Stimulated activated CD8-positive, alpha-beta memory T cell treated with anti-CD3 and anti-CD28 coated beads, Interleukin-4, amount 100 ng/mL, for 4 hours (primary cell): ENCODE measurements around the gene EIF2S1.
"Not testable (repeated sequence)": the region's sequence is repeated elsewhere in the genome, so short reads cannot be mapped to it uniquely, and the experiment has no call there.

Experiments
- DNase-seq, 2 donors: peaks; one replicate each; pipeline ENCODE4 v3.0.0-alpha.2; 2020; ENCODE audit warnings: low read depth in 2 of 2, low spot score in 1 of 2

EIF2S1 gene

DNA sequence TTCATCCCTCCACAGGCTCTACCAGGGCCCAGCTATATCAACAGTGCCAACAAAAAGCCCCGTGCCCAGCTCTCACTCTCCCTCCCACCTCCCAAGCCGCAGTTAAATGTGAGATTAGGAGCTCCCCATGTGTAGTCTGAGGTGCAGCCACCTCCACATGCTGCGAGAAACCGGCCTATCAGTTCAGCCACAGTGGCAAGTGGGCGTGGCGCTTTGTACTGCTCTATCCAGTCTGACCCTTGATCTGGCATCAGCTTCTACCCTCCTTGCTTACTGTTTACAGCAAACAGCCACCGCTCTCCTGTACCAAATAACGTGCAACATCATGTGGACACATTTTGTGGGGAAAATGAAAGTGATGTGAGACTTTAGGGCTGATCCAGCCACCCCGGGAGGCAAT, 50.2 kb downstream of the EIF2S1 start:
- no peak for DNase-seq

DNA sequence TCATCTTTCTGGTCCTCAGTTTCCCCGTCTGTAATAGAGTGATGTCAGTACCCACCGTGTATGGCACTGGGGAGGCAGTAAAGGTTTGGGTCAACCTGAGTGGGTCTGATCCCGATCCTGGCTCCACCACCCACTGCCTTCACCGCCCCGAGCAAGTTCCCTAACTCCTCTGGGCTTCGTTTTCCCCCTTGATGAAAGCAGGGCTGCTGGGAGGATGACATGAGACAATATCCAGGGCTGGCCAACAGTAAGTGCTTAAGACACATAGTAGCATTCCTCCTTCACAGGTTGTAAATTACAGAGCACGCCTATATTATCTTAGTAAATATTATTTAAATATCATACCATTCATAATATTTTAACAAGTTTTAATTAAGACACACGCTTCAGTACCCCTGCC, 51.2 kb downstream of the EIF2S1 start:
- no peak for DNase-seq

DNA sequence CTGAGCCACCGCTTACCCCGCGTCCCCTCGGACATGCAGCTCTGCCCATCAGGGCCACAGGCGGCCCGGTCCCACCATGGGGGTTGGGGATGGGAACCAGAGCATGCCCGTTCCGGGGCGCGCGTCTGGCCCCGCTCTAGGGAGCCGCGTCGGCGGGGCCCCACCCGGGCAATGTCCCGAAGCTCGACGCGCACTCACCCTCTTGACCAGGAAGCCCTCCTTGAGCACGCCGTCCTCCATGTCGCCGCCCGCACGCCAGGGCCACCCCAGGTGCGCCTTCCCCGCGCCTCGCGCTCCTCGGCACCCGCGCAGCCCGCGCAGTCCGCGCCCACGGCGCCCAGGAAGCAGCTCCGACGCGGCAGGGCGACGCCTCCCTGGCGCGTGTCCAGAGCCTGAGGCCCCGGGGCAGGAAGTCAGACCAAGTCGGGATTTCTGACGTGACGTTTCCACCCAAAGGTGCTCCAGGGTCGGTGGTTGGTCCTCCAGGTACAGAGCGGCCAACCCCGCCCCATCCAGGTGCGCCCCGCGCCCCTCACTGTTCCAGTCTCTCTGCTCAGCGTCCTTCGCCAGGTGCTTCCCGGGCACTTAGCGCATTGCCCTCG, 51.8 kb downstream of the EIF2S1 start, which contains the start of gene PLEK2:
Gene PLEK2, minus strand, starts transcription at position 346 of the 602 bp plus-strand sequence. Its CDS starts 106 bp downstream, at position 240.
- peak in 1 of 2 donors; percentile 6 for DNase-seq

DNA sequence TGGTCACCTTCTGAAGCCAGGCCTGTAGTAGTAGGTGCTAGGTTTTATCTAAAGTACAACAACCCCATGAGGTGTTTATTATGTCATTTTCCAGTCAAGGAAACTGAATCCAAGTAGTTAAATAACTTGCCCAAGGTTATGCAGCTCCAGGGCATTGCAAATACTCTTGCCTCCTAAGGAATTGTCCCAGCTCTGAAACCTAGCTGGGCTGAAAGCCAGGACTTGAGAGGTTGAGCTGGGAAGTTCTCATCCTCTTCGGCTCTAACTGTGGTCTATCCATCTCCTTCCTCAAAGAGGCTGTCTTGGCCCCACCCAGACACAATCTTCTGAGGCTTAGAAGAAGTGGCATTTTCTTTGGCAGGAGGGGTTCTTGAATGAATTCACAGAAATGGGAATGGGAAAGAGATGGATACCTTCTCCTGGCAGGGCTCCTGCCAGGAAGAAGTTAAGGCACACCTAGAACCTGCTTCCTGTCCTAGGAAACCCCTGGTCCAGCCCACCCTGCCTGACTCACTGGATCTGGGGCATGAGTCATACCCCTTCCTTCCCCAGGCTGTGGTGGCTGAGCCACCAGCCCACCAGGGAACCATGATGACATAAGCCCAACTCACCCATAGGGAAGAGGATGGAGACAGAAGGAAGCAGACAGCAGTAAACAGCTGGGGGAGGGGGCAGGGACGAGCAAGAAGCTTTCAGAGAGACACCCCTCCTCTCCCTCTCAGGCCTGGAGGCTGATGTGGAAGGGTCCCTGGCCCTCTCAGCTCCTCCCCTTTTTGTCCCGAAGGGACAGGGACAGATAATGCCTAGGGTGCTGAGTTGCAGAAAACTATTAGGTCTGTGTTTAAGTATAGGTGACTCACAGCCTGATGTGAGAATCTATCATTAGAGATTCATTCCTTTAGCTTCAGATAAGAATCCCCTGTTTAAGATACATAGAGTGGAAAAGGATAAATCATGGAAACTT, 54.0 kb downstream of the EIF2S1 start:
- DNase-seq, result peak; percentile 17 to 21

DNA sequence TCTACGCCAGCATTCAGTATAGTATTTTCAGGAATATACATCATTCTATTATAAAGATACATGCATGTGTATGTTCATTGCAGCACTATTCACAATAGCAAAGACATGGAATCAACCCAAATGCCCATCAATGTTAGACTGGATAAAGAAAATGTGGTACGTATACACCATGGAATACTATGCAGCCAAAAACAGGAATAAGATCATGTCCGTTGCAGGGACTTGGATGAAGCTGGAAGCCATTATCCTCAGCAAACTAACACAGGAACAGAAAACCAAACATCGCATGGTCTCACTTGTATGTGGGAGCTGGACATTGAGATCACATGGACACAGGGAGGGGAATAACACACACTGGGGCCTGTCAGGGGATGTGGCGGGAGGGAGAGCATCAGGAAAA, 55.5 kb downstream of the EIF2S1 start:
- not testable (repeated sequence) for DNase-seq

DNA sequence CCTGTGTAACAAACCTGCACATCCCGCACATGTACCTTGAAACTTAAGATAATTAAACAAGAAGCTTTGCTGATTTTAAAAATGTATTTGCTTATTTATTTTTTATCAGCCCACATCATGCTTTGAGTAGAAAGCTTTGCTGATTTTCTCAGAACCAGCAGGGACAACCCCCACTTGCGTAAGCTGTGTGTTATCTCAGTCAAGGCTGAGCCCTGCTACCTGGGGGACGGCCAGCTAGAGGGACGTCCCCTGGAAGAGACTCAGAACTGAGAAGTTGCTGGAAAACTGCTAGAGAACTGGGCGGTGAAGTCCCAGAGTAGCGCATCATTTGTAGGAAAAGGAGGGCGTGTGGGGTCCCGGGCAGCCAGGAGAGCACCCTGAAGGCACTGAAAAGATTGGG, 56.0 kb downstream of the EIF2S1 start:
- DNase-seq, result no peak

DNA sequence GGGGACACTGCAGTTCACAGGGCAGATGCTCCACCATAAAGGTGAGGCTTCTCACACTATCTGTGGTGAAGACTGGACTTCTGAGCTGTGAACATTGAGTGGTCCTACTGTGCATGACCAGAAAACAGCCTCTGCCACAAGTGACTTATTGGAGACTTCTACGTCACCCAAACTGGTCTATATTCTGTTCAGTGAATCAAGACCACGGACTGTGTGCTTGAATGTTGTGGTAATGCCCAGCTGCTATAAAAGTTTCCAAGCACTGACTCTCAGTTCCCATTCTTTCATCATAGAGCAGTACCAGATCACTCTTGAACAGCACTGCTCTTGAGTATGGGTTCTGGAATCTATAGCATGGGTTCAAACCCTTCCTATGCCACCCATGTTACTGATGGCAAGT, 56.7 kb downstream of the EIF2S1 start:
- DNase-seq, result no peak

DNA sequence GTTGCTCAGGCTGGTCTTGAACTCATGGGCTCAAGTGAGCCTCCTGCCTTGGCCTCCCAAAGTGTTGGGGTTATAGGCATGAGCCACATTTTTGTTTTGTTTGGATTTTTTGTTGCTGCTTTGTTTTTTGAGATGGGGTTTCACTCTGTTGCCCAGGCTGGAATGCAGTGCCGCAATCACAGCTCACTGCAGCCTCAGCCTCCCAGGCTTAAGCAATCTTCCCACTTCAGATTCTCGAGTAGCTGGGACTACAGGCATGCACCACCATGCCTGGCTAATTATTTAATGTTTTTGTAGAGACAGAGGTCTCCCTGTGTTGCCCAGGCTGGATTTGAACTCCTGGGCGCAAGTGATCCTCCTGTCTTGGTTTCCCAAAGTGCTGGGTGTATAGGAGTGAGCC, 57.5 kb downstream of the EIF2S1 start:
- no peak for DNase-seq

DNA sequence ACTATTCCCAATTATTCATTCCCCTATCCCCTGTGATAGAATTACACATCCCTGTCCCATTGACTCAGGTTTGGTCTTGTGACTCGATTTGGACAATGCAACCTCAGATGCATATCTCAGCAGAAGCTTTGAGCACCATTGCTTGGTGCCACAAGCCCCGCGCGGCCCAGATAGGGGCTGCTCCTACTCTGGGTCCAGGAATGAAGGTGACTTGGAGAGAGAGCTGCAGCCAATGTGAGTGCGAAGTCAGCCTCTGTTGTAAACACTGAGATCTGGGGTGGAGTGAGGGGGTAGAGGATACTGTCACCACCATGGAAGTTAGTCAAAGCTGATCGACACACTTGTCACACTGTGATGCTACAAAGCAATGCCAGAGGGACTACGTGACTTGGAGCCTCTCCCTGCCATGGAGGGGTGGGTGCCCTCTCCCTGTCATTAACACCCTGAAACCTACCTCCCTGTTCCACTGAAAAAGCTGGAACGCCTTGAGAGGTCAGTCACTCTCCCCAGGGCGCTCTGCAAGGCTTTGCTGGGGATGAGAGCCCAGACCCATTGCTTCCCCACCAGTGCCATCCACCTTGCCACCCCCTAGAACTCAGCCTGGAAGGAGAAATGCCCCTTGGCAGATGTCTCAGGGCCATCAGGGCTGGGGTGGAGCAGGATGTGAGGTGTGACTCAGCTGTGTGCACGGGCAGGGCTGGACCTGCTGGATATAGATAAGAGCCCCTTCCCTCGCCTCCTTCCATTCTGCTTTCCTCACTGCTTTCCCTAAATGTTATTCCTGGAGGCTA, 58.5 kb downstream of the EIF2S1 start:
- DNase-seq, result no peak

DNA sequence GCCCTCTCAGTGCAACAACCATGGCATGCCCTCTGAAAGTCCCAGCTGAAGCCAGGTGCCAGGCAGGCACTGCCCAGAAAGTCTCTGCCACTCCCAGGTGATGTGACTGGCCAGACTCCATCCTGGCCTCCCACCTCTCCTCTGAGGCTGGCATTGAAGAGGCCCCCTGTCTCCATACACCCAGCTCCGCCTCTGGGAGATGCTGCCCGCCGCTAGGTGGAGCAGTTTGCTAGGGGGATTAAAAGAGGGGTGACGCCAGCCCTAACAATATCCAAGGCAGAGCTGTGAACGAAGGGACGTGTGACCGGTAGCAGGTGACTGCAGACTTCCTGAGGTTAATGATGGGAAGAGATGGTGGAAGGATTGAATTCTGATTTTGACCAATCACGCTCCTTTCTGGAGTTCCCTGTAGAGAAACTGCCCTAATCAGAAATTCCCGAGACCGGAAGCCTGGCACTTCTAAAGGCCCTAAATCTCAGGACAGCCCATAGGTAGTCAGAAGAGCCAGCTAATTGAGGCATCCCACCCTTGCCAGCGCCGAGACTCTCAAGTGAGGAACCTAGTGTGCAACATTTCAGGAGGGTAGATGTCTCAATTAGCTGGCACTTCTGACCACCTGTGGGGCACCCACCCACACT, 60.1 kb downstream of the EIF2S1 start:
- DNase-seq, result no peak

DNA sequence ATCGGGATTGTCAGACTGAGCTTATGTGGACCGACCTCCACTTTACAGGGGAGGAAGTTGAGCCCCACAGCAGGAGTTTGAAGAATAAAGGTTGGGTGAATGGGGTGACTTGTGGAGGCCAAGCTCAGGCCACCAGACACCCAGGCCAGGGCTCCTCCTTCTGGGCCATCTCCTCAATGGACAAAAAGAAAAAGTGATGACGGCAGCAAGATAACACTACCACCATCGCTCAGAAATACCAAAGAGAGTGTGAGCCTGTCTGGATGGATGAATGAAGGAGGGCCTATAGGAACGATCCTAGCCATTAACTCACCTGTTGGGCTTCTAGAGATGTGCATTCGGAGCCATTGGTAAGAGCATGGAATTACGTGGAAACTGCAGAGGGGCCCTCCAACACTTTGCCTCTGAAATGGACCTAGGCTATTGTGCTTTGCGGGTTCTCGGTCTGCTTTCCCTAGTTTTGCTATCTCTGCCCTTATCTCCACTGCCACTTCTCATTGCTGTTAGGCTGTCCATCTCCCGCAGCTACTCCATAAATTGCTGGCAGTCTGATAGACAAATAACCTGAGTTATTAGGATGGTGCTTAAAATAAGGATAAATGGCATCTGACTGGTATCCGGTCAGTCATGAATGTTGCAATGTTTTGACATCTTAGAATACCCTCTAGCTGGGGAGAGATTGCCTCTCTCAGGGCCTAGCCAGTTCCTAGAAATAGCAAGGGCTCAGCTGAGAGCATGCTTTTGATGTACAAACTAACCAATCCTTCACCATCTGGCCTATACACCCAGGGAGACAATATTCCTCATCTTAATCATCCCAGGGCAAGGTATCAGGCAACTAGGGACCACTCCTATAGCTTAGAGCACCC, 61.5 kb downstream of the EIF2S1 start:
- DNase-seq, result no peak

DNA sequence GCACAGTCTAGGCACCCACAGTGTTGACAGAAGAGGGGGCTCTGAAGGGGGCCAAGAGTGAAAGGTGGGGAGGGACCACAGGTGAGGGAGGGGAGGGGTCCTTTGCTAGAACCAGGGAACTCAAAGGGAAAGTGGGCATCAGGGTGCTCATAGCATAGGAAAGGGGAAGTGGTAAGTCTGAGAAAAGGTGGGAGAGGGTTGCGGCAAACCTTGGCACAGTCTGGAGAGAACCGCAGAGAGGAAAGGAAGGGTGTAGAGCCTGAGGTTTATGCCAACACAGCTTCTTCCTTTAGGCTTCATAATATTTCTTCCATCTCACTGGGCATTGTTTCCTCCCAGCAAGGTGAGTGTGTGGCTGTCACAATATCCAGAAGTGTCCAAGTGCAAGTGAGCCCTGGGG, 63.3 kb downstream of the EIF2S1 start:
- no peak for DNase-seq

DNA sequence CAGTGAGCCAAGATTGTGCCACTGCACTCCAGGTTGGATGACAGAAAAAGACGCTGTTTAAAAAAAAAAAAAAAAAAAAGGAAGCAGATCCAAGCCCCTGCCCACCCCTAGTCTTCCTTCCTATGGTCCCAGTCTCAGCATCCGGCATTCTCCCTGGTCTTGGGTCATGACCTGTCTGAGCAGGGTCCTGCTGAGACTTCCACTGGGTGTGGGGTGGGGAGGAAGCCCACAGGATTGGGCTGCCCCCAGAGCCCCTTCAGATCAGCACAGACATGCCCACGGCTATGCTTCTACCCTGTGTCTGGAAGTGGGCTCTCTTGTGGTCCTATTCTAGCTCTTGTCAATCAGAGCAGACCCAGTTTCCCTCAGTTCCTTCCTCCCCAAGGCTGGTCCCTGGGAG, 64.4 kb downstream of the EIF2S1 start:
- DNase-seq, result no peak

DNA sequence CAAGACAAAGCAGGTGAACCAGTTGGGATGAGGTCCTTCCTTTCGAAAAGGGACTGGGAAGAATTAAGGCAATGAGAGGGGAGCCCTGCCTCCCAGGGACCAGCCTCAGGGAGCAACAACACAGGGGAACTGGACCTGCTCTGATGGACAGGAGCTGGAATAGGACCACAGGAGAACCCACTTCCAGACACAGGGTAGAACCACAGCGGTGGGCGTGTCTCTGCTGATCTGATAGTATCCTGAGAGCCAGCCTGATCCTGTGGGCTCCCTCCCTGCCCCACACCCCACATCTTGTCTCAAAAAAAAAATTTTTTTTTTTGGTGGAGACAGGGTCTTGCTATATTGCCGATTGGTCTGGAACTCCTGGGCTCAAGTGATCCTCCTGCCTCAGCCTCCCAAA, 65.5 kb downstream of the EIF2S1 start:
- no peak for DNase-seq

DNA sequence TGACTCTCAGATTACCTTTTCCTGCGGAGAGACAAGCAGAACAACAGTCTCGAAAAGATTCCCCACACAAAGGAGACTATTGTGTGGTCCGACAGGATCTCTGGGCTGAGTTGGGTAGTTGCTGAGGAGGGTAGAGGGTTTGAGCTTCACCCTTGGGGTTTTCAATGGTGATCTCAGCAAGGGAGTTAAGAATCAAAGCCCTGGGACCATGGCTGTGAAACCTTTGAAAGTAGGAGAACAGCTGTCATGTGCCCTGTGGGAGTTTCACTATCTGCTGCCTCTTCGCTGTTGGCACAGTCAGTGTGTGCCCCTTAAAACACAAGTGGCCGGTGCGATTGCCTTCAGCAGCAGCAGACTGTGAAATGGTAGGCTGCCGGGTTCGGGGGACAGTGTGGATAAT, 66.0 kb downstream of the EIF2S1 start:
- no peak for DNase-seq

DNA sequence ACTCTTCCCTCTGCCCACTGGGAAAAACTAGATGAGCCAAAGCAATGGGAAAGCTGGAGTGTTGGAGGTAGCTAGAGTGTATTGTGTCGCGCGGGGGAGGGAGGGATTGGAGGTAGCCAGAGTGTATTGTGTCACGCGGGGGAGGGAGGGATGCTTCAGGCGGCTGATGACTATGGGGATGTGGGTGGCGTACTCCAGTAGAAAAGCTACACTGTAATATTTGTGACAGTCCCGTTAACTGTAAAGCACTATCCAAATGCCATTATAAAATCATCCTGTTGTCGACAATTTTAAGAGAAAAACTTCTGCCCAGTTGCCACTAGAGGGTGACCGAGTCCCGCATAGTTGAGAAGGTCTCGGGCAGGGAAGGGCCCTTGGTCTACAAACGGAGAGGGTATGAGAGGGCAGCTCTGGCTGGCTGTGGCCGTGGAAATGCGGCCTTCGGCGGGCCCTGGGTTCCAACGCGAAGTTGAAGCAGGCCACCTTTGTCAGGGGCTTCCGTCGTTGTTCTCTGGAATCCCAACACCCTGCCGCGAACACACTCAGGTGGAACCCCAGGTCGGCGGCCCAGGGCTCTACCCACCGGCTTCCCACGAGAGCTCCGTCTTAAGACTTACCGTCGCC, 67.0 kb downstream of the EIF2S1 start:
- peak; percentile 41 to 60 for DNase-seq

DNA sequence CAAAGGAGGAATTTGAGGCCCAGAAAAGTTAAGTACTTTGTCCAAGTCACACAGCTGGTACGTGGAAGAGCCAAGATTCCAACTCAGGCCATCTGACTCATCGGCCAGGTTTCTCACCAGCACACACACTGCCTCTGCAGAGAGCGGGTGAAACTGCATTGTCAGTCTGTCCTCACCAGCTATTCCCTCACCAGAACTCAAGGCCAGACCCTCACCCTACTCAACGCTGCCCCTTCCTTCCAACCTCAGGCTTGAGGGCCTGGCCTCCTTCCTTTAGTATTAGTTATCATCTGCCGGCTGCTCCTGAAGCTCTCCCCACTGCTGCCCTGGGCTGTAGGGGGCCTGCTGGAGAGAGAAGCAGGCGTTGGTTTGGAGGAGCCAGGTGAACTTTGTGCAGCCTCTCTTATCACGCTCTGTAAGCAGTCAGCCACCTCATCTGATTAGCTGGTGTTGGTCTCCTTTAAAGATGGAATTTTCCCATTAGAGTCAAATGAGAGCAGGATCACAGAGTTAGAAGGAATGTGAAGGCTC, 68.4 kb downstream of the EIF2S1 start:
- DNase-seq, result no peak

DNA sequence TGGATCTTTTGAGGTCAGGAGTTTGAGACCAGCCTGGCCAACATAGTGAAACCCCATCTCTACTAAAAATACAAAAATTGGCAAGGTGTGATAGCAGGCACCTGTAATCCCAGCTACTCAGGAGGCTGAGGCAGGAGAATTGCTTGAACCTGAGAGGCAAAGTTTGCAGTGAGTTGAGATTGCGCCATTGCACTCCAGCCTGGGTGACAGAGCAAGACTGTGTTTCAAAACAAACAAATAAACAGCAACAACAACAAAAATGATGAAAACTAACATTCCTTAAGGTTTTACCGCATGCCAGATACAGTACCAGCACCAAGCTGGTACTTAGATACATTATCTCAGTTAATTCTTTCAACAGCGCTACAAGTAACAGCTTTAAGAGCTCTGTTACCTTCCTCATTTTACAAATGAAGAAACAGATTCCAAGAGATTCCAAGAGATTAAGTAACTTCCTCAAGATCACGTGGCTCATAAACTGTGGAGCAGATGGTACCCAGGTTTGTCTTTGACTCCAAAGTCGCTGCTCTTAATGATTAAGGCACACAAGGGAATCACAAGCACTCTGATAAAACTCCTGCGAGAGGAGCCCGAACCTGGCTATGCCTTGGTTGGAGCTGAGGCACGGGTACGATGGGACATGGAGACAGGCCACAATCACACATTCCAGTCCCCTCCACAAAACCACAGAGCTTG, 69.5 kb downstream of the EIF2S1 start:
- no peak for DNase-seq

DNA sequence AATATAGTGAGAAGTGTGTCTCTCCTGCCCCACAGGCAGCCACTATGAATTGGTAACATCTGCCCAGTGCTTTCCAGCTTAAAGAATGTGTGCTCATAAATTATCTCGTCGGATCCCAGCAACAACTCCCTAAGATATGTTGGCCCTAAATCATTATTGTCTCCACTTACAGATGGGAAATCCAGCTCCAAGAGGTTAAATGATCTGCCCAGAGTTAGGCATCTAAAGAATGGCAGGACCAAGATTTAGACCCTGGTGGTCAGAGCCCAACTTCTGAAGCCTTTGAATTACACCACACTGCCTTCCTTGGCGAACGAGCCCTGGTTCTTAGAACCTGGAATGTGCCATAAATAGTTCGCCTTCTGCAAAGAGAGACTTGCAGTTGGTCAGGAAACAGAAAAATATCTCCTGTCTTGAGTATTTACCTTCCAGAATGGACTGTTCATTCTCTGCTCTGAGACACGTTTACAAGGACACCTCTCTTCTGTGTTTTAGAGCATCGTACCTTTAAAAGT, 72.0 kb downstream of the EIF2S1 start:
- DNase-seq, result no peak
